ENCODE data around the gene CACNA1G.

The CACNA1G gene

DNA sequence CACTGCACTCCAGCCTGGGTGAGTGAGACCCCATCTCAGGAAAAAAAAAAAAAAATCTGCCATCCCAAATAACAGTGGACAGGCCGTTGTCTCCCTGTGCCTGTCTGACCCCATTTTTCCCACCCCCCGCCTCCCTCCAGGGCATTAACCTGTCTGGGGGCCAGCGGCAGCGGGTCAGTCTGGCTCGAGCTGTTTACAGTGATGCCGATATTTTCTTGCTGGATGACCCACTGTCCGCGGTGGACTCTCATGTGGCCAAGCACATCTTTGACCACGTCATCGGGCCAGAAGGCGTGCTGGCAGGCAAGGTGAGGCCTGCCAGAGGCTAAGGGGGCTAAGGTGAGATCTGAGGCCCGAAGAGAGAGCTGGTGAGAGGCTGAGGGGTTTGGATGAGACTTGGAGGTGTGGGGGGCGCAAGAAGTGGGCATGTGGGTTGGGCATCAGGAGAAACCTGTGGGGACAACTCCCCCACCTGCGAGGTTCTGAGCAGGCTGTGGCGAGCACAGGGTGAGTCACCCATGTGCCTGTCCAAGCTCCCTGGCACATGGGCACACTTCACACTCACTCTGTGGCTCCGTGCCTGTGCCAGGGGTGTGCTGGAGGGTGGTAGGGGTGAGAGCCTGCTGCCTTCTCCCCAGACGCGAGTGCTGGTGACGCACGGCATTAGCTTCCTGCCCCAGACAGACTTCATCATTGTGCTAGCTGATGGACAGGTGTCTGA is 112.5 kb downstream of the CACNA1G start:
- Histone ChIP-seq H3K4me1 (ENCODE audit: insufficient read depth, low read length) (no peaks in the 10 kb centered on the region), H3K9me3 (ENCODE audit: low read length) (no peaks in the 10 kb centered on the region), H3K4me3 (ENCODE audit: low read length) (no peak overlapping the region), H2AFZ (ENCODE audit: low read depth, low read length) (no peak overlapping the region), H3K36me3 (ENCODE audit: insufficient read depth, low read length) (no peaks in the 10 kb centered on the region), H3K27me3 (ENCODE audit: insufficient read depth, low read length) (peaks cover 22% of the 10 kb centered on the region)

- Histone ChIP-seq H3K4me1 (ENCODE audit: insufficient read depth, low read length) (no peaks in the 10 kb centered on the region), H3K9me3 (ENCODE audit: low read length) (no peaks in the 10 kb centered on the region), H3K36me3 (ENCODE audit: insufficient read depth, low read length) (no peaks in the 10 kb centered on the region), H3K4me3 (ENCODE audit: low read length) (no peak overlapping the region), H2AFZ (ENCODE audit: low read depth, low read length) (no peak overlapping the region), H3K27me3 (ENCODE audit: insufficient read depth, low read length) (peaks cover 26% of the 10 kb centered on the region)
Measured at GRCh38 chr17:50675190-50675589, 114.7 kb downstream of the CACNA1G start.

- Histone ChIP-seq H3K36me3 (ENCODE audit: insufficient read depth, low read length) (no peaks in the 10 kb centered on the region), H2AFZ (ENCODE audit: low read depth, low read length) (no peak overlapping the region), H3K9me3 (ENCODE audit: low read length) (no peaks in the 10 kb centered on the region), H3K4me1 (ENCODE audit: insufficient read depth, low read length) (no peaks in the 10 kb centered on the region), H3K4me3 (ENCODE audit: low read length) (no peak overlapping the region), H3K27me3 (ENCODE audit: insufficient read depth, low read length) (peaks cover 26% of the 10 kb centered on the region)
Measured at GRCh38 chr17:50675627-50676026, 115.1 kb downstream of the CACNA1G start.

- Histone ChIP-seq H3K4me1 (ENCODE audit: insufficient read depth, low read length) (peaks cover 3% of the 10 kb centered on the region), H3K4me3 (ENCODE audit: low read length) (no peak overlapping the region), H2AFZ (ENCODE audit: low read depth, low read length) (no peak overlapping the region), H3K27me3 (ENCODE audit: insufficient read depth, low read length) (peaks cover 26% of the 10 kb centered on the region), H3K36me3 (ENCODE audit: insufficient read depth, low read length) (no peaks in the 10 kb centered on the region), H3K9me3 (ENCODE audit: low read length) (no peaks in the 10 kb centered on the region)
Measured at GRCh38 chr17:50676065-50676975, 115.8 kb downstream of the CACNA1G start.

Measured in neuron (in vitro differentiated cells).